IMR-90 (cell line): ENCODE data around the gene CD300LD.

Experiments
- MAZ ChIP-seq: IDR thresholded peaks from 2 replicates; pipeline ENCODE4 v1.6.1; 2012; ENCODE audit warnings: low read depth, mild to moderate bottlenecking, low read length, improper control_type of control experiment, moderate library complexity, borderline replicate concordance
- POLR2A ChIP-seq: IDR thresholded peaks from 2 replicates; pipeline ENCODE4 v1.6.1; 2012; ENCODE audit warnings: mild to moderate bottlenecking, low read depth, low read length
- TF ChIP-seq, protein P1 (sequence below): conservative IDR thresholded peaks from 2 replicates; pipeline ENCODE4 v1.5.1; 2012; ENCODE audit warnings: mild to moderate bottlenecking, low read depth, low read length, improper control_type of control experiment

GRCh38 chr17:74610108-74610507 is 18.0 kb upstream of the CD300LD start:
- TF ChIP-seq POLR2A (no peak), MAZ (no peak)
- TF ChIP-seq, protein P1, sequence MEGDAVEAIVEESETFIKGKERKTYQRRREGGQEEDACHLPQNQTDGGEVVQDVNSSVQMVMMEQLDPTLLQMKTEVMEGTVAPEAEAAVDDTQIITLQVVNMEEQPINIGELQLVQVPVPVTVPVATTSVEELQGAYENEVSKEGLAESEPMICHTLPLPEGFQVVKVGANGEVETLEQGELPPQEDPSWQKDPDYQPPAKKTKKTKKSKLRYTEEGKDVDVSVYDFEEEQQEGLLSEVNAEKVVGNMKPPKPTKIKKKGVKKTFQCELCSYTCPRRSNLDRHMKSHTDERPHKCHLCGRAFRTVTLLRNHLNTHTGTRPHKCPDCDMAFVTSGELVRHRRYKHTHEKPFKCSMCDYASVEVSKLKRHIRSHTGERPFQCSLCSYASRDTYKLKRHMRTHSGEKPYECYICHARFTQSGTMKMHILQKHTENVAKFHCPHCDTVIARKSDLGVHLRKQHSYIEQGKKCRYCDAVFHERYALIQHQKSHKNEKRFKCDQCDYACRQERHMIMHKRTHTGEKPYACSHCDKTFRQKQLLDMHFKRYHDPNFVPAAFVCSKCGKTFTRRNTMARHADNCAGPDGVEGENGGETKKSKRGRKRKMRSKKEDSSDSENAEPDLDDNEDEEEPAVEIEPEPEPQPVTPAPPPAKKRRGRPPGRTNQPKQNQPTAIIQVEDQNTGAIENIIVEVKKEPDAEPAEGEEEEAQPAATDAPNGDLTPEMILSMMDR = no peak
